GM12878 (cell line): ENCODE measurements around the gene FCHSD2.

Source experiments
- BHLHE40 ChIP-seq, 2 experiments: fragments of 450-650 bp in 1 of 2; IDR thresholded peaks; 2 replicates each; pipeline ENCODE4 v1.6.1; 2011 to 2017; ENCODE audit warnings: low read depth in 2 of 2, borderline replicate concordance in 1 of 2, improper control_type of control experiment in 1 of 2, low read length in 1 of 2, mild to moderate bottlenecking in 1 of 2
- CEBPB ChIP-seq, 2 experiments: fragments of 150-350 bp in 1 of 2; IDR thresholded peaks; 2 replicates each; pipeline ENCODE4 v1.6.1; 2012 to 2014; ENCODE audit warnings: low read depth in 2 of 2, low read length in 2 of 2, borderline replicate concordance in 1 of 2, inconsistent platforms in 1 of 2
- CTCF ChIP-seq, 3 experiments: IDR thresholded peaks in 2 of 3; conservative IDR thresholded peaks in 1 of 3; 2 replicates each; pipeline ENCODE4 v1.5.1; 2011; ENCODE audit warnings: low read depth in 3 of 3, low read length in 3 of 3, mild to moderate bottlenecking in 3 of 3, control low read depth in 2 of 3, moderate library complexity in 2 of 3, inconsistent platforms in 1 of 3, mixed read lengths in 1 of 3; ENCODE audit not compliant: control insufficient read depth in 2 of 3, insufficient read depth in 1 of 3; ENCODE audit errors: extremely low read depth in 1 of 3
- POLR2AphosphoS2 ChIP-seq: IDR thresholded peaks from 2 replicates; pipeline ENCODE4 v1.6.1; 2011; ENCODE audit warnings: low read depth, mild to moderate bottlenecking, low read length, improper control_type of control experiment, moderate library complexity
- REST ChIP-seq: IDR thresholded peaks from 2 replicates; pipeline ENCODE4 v1.6.1; 2012; ENCODE audit warnings: mild to moderate bottlenecking, low read depth, low read length
- SKIL ChIP-seq: fragments of 450-650 bp; IDR thresholded peaks from 2 replicates; pipeline ENCODE4 v1.6.1; 2017; ENCODE audit warnings: mild to moderate bottlenecking, low read depth, inconsistent platforms; ENCODE audit not compliant: poor library complexity, severe bottlenecking
- SUZ12 ChIP-seq: fragments of 200-600 bp; sonication (generic); IDR thresholded peaks from one replicate; pipeline ENCODE4 v1.6.1; 2018; ENCODE audit warnings: antibody characterized with exemption, mild to moderate bottlenecking; ENCODE audit not compliant: unreplicated experiment
- TCF7 ChIP-seq: IDR thresholded peaks from 2 replicates; pipeline ENCODE4 v1.6.1; 2014; ENCODE audit warnings: antibody characterized with exemption, borderline replicate concordance
- ZBTB40 ChIP-seq: fragments of 450-650 bp; IDR thresholded peaks from 2 replicates; pipeline ENCODE4 v1.6.1; 2016; ENCODE audit warnings: mild to moderate bottlenecking, moderate library complexity, borderline replicate concordance

- no peak for TF ChIP-seq CTCF (IDR thresholded peaks at IDR 0.05 in 2 of 3, conservative IDR thresholded peaks at IDR 0.05 in 1 of 3; ENCODE audit: control insufficient read depth in 2 of 3, extremely low read depth in 1 of 3, insufficient read depth in 1 of 3, low read depth in 3 of 3, low read length in 3 of 3)
- TF ChIP-seq BHLHE40 (IDR thresholded peaks at IDR 0.05; ENCODE audit: borderline replicate concordance in 1 of 2, low read depth in 2 of 2, low read length in 1 of 2), result no peak
- TF ChIP-seq CEBPB (IDR thresholded peaks at IDR 0.05; ENCODE audit: borderline replicate concordance in 1 of 2, low read depth in 2 of 2, low read length in 2 of 2), result no peak
- TF ChIP-seq SKIL, result no peak
- no peak for TF ChIP-seq REST
- no peak for TF ChIP-seq POLR2AphosphoS2
- TF ChIP-seq TCF7, result no peak
- TF ChIP-seq ZBTB40, result no peak
- TF ChIP-seq SUZ12, result no peak
These were observed 324.2 kb downstream of the FCHSD2 start for GRCh38 chr11:72817966-72818365.
